Stomach (tissue), 4 donors: Measurements from ENCODE around the gene SCD5.

Source experiments
- POLR2A ChIP-seq, 4 donors: fragments of 450-650 bp; IDR thresholded peaks; one replicate each; pipeline ENCODE4 v1.6.1; 2016; ENCODE audit warnings: antibody characterized with exemption in 4 of 4, control low read depth in 2 of 4, mild to moderate bottlenecking in 1 of 4, moderate library complexity in 1 of 4
- POLR2AphosphoS5 ChIP-seq, 3 donors: sonication (generic); formaldehyde crosslinking; IDR thresholded peaks; one replicate each; pipeline ENCODE4 v1.6.1; 2016; ENCODE audit warnings: antibody characterized with exemption in 3 of 3
- TF ChIP-seq, protein P1 (sequence below), 7 experiments: fragments of 450-650 bp in 4 of 7; fragments of 200-600 bp in 3 of 7; sonication (generic) in 3 of 7; IDR thresholded peaks; one replicate each; pipeline ENCODE4 v1.5.1; 2016 to 2019; ENCODE audit warnings: antibody characterized with exemption in 7 of 7, control low read depth in 2 of 7, mild to moderate bottlenecking in 1 of 7

DNA sequence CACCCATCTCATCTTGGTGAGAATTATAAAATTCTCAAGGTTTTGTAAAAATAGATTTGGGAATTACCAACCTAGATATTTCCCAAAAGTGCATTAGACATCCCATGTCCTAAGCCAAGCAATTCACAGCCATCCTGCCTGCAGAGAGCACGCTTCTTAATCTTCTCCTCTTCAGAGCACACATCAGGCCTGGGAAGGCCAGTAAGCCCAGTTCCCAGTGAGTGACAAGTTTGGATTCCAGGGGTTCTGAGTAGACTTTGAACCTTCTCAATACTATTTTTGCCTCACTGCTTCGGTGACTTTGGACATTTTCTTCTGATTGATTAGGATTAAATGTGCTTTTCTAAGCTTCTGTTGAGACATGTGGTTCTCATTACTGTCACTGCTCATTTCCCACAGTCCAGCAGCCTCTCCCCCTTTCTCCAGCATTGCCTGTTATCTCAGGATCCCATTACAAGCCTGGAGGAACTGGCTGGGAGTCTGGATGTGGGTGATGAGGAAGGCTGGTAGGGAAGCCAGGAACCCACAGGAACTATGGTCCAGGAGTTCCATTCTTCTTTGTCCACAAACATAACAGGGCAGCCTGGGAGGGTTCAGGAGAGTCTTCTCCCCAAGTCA is 180.4 kb downstream of the SCD5 start:
- TF ChIP-seq, protein P1, sequence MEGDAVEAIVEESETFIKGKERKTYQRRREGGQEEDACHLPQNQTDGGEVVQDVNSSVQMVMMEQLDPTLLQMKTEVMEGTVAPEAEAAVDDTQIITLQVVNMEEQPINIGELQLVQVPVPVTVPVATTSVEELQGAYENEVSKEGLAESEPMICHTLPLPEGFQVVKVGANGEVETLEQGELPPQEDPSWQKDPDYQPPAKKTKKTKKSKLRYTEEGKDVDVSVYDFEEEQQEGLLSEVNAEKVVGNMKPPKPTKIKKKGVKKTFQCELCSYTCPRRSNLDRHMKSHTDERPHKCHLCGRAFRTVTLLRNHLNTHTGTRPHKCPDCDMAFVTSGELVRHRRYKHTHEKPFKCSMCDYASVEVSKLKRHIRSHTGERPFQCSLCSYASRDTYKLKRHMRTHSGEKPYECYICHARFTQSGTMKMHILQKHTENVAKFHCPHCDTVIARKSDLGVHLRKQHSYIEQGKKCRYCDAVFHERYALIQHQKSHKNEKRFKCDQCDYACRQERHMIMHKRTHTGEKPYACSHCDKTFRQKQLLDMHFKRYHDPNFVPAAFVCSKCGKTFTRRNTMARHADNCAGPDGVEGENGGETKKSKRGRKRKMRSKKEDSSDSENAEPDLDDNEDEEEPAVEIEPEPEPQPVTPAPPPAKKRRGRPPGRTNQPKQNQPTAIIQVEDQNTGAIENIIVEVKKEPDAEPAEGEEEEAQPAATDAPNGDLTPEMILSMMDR (IDR thresholded peaks at IDR 0.05) = no peak
- TF ChIP-seq POLR2AphosphoS5 (IDR thresholded peaks at IDR 0.05) (no peak), POLR2A (IDR thresholded peaks at IDR 0.05) (no peak)
